HepG2 (cell line): Measurements from ENCODE around the gene ATP11A. TPM values are rescaled to one million over a fixed set of nuclear protein-coding genes. Genes with fewer than 3 reads are reported as not detected.

Experiments
- AKAP8 ChIP-seq: sonication (generic); formaldehyde crosslinking; IDR thresholded peaks from 2 replicates; pipeline ENCODE4 v1.5.1; 2020; ENCODE audit warnings: mild to moderate bottlenecking, missing genetic modification reagents
- CCDC6 ChIP-seq: sonication (generic); formaldehyde crosslinking; IDR thresholded peaks from 2 replicates; pipeline ENCODE4 v1.8.1; 2022; ENCODE audit warnings: mild to moderate bottlenecking, missing genetic modification reagents, moderate library complexity
- CSRNP2 ChIP-seq: sonication (generic); formaldehyde crosslinking; conservative IDR thresholded peaks from 2 replicates; pipeline ENCODE4 v1.8.0; 2022; ENCODE audit warnings: low read depth, missing genetic modification reagents
- FOXJ3 ChIP-seq: sonication (generic); formaldehyde crosslinking; IDR thresholded peaks from 2 replicates; pipeline ENCODE4 v1.4.0; 2020; ENCODE audit warnings: missing genetic modification reagents, mild to moderate bottlenecking, borderline replicate concordance
- FOXM1 ChIP-seq: sonication (generic); formaldehyde crosslinking; IDR thresholded peaks from 2 replicates; pipeline ENCODE4 v1.5.0; 2020; ENCODE audit warnings: missing genetic modification reagents
- GLI4 ChIP-seq: sonication (generic); formaldehyde crosslinking; IDR thresholded peaks from 2 replicates; pipeline ENCODE4 v1.5.1; 2020; ENCODE audit warnings: missing genetic modification reagents, mild to moderate bottlenecking, moderate library complexity, borderline replicate concordance
- MEF2D ChIP-seq: sonication (generic); formaldehyde crosslinking; IDR thresholded peaks from 2 replicates; pipeline ENCODE4 v1.5.1; 2020; ENCODE audit warnings: mild to moderate bottlenecking, missing genetic modification reagents
- NFATC3 ChIP-seq: sonication (generic); formaldehyde crosslinking; IDR thresholded peaks from 2 replicates; pipeline ENCODE4 v1.5.1; 2020; ENCODE audit warnings: mild to moderate bottlenecking, missing genetic modification reagents
- PLRG1 ChIP-seq: fragments of 450-650 bp; conservative IDR thresholded peaks from 2 replicates; pipeline ENCODE4 v1.6.1; 2016
- POGK ChIP-seq: sonication (generic); formaldehyde crosslinking; conservative IDR thresholded peaks from 2 replicates; pipeline ENCODE4 v1.8.0; 2022; ENCODE audit warnings: mild to moderate bottlenecking, moderate library complexity, missing genetic modification reagents
- PRPF4 ChIP-seq: fragments of 200-400 bp; formaldehyde crosslinking; IDR thresholded peaks from 2 replicates; pipeline ENCODE4 v1.6.1; 2016; ENCODE audit warnings: low read length, low read depth; ENCODE audit not compliant: poor library complexity, severe bottlenecking
- RBFOX2 ChIP-seq: fragments of 200-400 bp; formaldehyde crosslinking; IDR thresholded peaks from 2 replicates; pipeline ENCODE4 v1.6.1; 2017; ENCODE audit warnings: low read depth, mild to moderate bottlenecking, low read length
- RFX1 ChIP-seq: fragments of 450-650 bp; IDR thresholded peaks from 2 replicates; pipeline ENCODE4 v1.6.1; 2017
- SIX4 ChIP-seq: sonication (generic); formaldehyde crosslinking; IDR thresholded peaks from 2 replicates; pipeline ENCODE4 v1.4.0; 2020; ENCODE audit warnings: missing genetic modification reagents
- ZBTB14 ChIP-seq: sonication (generic); formaldehyde crosslinking; IDR thresholded peaks from 2 replicates; pipeline ENCODE4 v1.4.0; 2020; ENCODE audit warnings: missing genetic modification reagents
- ZBTB37 ChIP-seq: sonication (generic); formaldehyde crosslinking; IDR thresholded peaks from 2 replicates; pipeline ENCODE4 v1.4.0; 2020; ENCODE audit warnings: mild to moderate bottlenecking, missing genetic modification reagents
- ZKSCAN1 ChIP-seq: fragments of 150-350 bp; IDR thresholded peaks from 2 replicates; pipeline ENCODE4 v1.6.1; 2014; ENCODE audit warnings: low read length
- ZNF10 ChIP-seq: sonication (generic); formaldehyde crosslinking; IDR thresholded peaks from 2 replicates; pipeline ENCODE4 v1.4.0; 2020; ENCODE audit warnings: mild to moderate bottlenecking, low read depth, missing genetic modification reagents, borderline replicate concordance
- ZNF484 ChIP-seq: sonication (generic); formaldehyde crosslinking; IDR thresholded peaks from 2 replicates; pipeline ENCODE4 v1.5.1; 2020; ENCODE audit warnings: mild to moderate bottlenecking, low read depth, missing genetic modification reagents, borderline replicate concordance
- ZNF691 ChIP-seq: sonication (generic); formaldehyde crosslinking; IDR thresholded peaks from 2 replicates; pipeline ENCODE4 v1.4.0; 2020; ENCODE audit warnings: missing genetic modification reagents, low read depth, mild to moderate bottlenecking, borderline replicate concordance
- ZNF7 ChIP-seq: IDR thresholded peaks from 2 replicates; pipeline ENCODE4 v1.6.1; 2016; ENCODE audit warnings: missing biosample characterization, missing genetic modification reagents
- polyA plus RNA-seq, 8 experiments: library from polyadenylated mRNA; depleted of rRNA in 3 of 8; stranded (reverse) in 7 of 8; unstranded in 1 of 8; fragments of >200 nt; fragmentation: Illumina TruSeq in 4 of 8; extraction: Trizol in 4 of 8; gene quantifications; 2 replicates each; pipeline versions ENCODE4 v1.2.1 to v1.2.3, GENCODE V29; 2011 to 2016; ENCODE audit warnings: low read depth in 4 of 8, missing spikeins in 1 of 8, mixed read lengths in 1 of 8; ENCODE audit not compliant: insufficient read depth in 1 of 8
- total RNA-seq, 5 experiments: library from RNA; depleted of rRNA; stranded (reverse); fragments of >200 nt; fragmentation: Illumina TruSeq; extraction: Trizol; gene quantifications; 2 replicates each; pipeline ENCODE4 v1.2.3, GENCODE V29; 2016; ENCODE audit warnings: low read depth in 1 of 5

ATP11A gene
- total and polyA plus RNA-seq, 2 of the 13 experiments (the other 11 are each of a cell fraction or from before 2014, with no cell fraction given) = 18.4 to 20.1 TPM

- TF ChIP-seq POGK (CRISPR knock-in tag) (no peak), ZNF7 (CRISPR knock-in tag) (no peak), ZBTB14 (no peak), GLI4 (CRISPR knock-in tag) (no peak), ZKSCAN1 (no peak), CCDC6 (CRISPR knock-in tag) (no peak), PRPF4 (no peak), PLRG1 (no peak), ZNF691 (CRISPR knock-in tag) (0 out of 2 replicates have a peak, but pooled peaks have one; percentile 12), ZNF484 (no peak), SIX4 (no peak), MEF2D (CRISPR knock-in tag) (peak; percentile 50; the same call in 1 of the 2 replicates), FOXJ3 (no peak), FOXM1 (no peak), RFX1 (no peak), NFATC3 (CRISPR knock-in tag) (no peak), AKAP8 (CRISPR knock-in tag) (no peak), ZBTB37 (no peak), CSRNP2 (CRISPR knock-in tag) (no peak), RBFOX2 (no peak), ZNF10 (no peak)
Measured at GRCh38 chr13:112905990-112906641, 216.3 kb downstream of the ATP11A start (continued).
